BE2C (cell line): Measurements from ENCODE around the gene PGGHG.
"Not testable (repeated sequence)": the region's sequence is repeated elsewhere in the genome, so short reads cannot be mapped to it uniquely, and the experiment has no call there.

Experiments used
- DNase-seq: peaks from one replicate; pipeline ENCODE4 v3.0.0-alpha.2; 2020
- H3K27me3 ChIP-seq: fragments of 250-450 bp; sonication (Bioruptor Pico); 2 replicates; pipeline ENCODE4 v1.5.1; 2020; ENCODE audit warnings: mild to moderate bottlenecking
- H3K36me3 ChIP-seq: fragments of 250-450 bp; sonication (Bioruptor Pico); 2 replicates; pipeline ENCODE4 v1.5.1; 2020; ENCODE audit warnings: mild to moderate bottlenecking
- H3K4me1 ChIP-seq: fragments of 250-450 bp; sonication (Bioruptor Pico); 2 replicates; pipeline ENCODE4 v1.5.1; 2020
- H3K4me3 ChIP-seq: 2 replicates; pipeline ENCODE4 v1.5.1; 2011; ENCODE audit warnings: low read depth, low read length
- H3K9me3 ChIP-seq: fragments of 250-450 bp; sonication (Bioruptor Pico); 2 replicates; pipeline ENCODE4 v1.5.1; 2020
- CTCF ChIP-seq: IDR thresholded peaks from 2 replicates; pipeline ENCODE4 v1.5.1; 2012; ENCODE audit warnings: mild to moderate bottlenecking, low read depth, low read length

Gene PGGHG

GRCh38 chr11:266676-267439 lies 22.1 kb upstream of the PGGHG start:
- Histone ChIP-seq H3K36me3 (no peaks in the 10 kb centered on the region), H3K4me3 (no peak overlapping the region), H3K4me1 (no peaks in the 10 kb centered on the region), H3K9me3 (no peaks in the 10 kb centered on the region), H3K27me3 (no peaks in the 10 kb centered on the region)
- TF ChIP-seq CTCF, result no peak
- DNase-seq, result no peak

GRCh38 chr11:267491-267994 lies 21.4 kb upstream of the PGGHG start:
- Histone ChIP-seq H3K36me3 (no peaks in the 10 kb centered on the region), H3K27me3 (no peaks in the 10 kb centered on the region), H3K4me1 (no peaks in the 10 kb centered on the region), H3K9me3 (no peaks in the 10 kb centered on the region), H3K4me3 (no peak overlapping the region)
- no peak for TF ChIP-seq CTCF
- no peak for DNase-seq

- DNase-seq, H3K4me3 ChIP-seq, H3K36me3 ChIP-seq, H3K9me3 ChIP-seq, H3K4me1 ChIP-seq, H3K27me3 ChIP-seq: not testable (repeated sequence)
Observed at GRCh38 chr11:268716-269145, 20.2 kb upstream of the PGGHG start.

GRCh38 chr11:269146-269890 lies 19.6 kb upstream of the PGGHG start:
- DNase-seq, result no peak

GRCh38 chr11:270451-271318 lies 18.2 kb upstream of the PGGHG start:
- H3K27me3 ChIP-seq, result no peaks in the 10 kb centered on the region
- no peak overlapping the region for H3K4me3 ChIP-seq
- H3K36me3 ChIP-seq, result no peaks in the 10 kb centered on the region
- DNase-seq, result no peak
- H3K4me1 ChIP-seq, result no peaks in the 10 kb centered on the region
- TF ChIP-seq CTCF, result no peak
- no peaks in the 10 kb centered on the region for H3K9me3 ChIP-seq

More at GRCh38 chr11:269146-269890, 19.6 kb upstream of the PGGHG start:
- no peaks in the 10 kb centered on the region for H3K36me3 ChIP-seq
- no peak overlapping the region for H3K4me3 ChIP-seq
- no peaks in the 10 kb centered on the region for H3K27me3 ChIP-seq
- TF ChIP-seq CTCF, result no peak
- H3K9me3 ChIP-seq, result no peaks in the 10 kb centered on the region
- H3K4me1 ChIP-seq, result no peaks in the 10 kb centered on the region

- Histone ChIP-seq H3K9me3 (no peaks in the 10 kb centered on the region), H3K27me3 (no peaks in the 10 kb centered on the region)
- no peak for TF ChIP-seq CTCF
Observed at GRCh38 chr11:271319-271715, 17.6 kb upstream of the PGGHG start.

More at GRCh38 chr11:271319-271715, 17.6 kb upstream of the PGGHG start:
- Histone ChIP-seq H3K4me1 (no peaks in the 10 kb centered on the region), H3K4me3 (no peak overlapping the region), H3K36me3 (no peaks in the 10 kb centered on the region)
- no peak for DNase-seq
